Breast epithelium (tissue), 4 donors: ENCODE data around the gene CSNK1G3. TPM values are rescaled to one million over a fixed set of nuclear protein-coding genes. Genes with fewer than 3 reads are reported as not detected.

Experiments used
- DNase-seq, 2 donors: peaks; one replicate each; pipeline ENCODE4 v3.0.0-alpha.2; 2019; ENCODE audit warnings: low spot score in 2 of 2
- H3K27ac ChIP-seq, 2 donors: fragments of 200-600 bp; sonication (generic) in 1 of 2; one replicate each; pipeline ENCODE4 v1.5.1; 2016 to 2019; ENCODE audit warnings: mild to moderate bottlenecking in 1 of 2
- H3K27me3 ChIP-seq, 2 donors: fragments of 200-600 bp; sonication (generic) in 1 of 2; one replicate each; pipeline versions ENCODE4 v1.5.1 to v1.6.0; 2017 to 2019; ENCODE audit warnings: control low read depth in 1 of 2, mild to moderate bottlenecking in 1 of 2
- H3K36me3 ChIP-seq: fragments of 200-600 bp; one replicate; pipeline ENCODE4 v1.5.1; 2019
- H3K4me1 ChIP-seq, 2 donors: fragments of 200-600 bp; sonication (generic); one replicate each; pipeline ENCODE4 v1.5.1; 2016 to 2019; ENCODE audit warnings: control low read depth in 1 of 2
- H3K4me3 ChIP-seq, 3 donors: fragments of 200-600 bp; sonication (generic); 1 replicate in 2 of 3; 2 replicates in 1 of 3; pipeline ENCODE4 v1.5.1; 2016 to 2019; ENCODE audit warnings: mild to moderate bottlenecking in 3 of 3, moderate library complexity in 2 of 3
- H3K9me3 ChIP-seq, 2 donors: fragments of 200-600 bp; sonication (generic) in 1 of 2; one replicate each; pipeline ENCODE4 v1.5.1; 2016 to 2019; ENCODE audit warnings: control low read depth in 1 of 2
- CTCF ChIP-seq, 3 donors: fragments of 450-650 bp; IDR thresholded peaks; one replicate each; pipeline ENCODE4 v1.5.1; 2016 to 2017; ENCODE audit warnings: antibody characterized with exemption in 3 of 3, mild to moderate bottlenecking in 3 of 3, moderate library complexity in 3 of 3
- POLR2A ChIP-seq: fragments of 450-650 bp; IDR thresholded peaks from one replicate; pipeline ENCODE4 v1.6.1; 2016; ENCODE audit warnings: antibody characterized with exemption, mild to moderate bottlenecking, moderate library complexity
- POLR2AphosphoS5 ChIP-seq, 3 donors: sonication (generic); formaldehyde crosslinking; IDR thresholded peaks; one replicate each; pipeline ENCODE4 v1.6.1; 2017; ENCODE audit warnings: antibody characterized with exemption in 3 of 3
- intact Hi-C: fragments of 100-400 bp; cut with DNase I; formaldehyde crosslinking; loops from one replicate; pipeline ENCODE4 v1.15.1; 2023; ENCODE audit warnings: low total_unique reads
- total RNA-seq, 3 donors: library from RNA; depleted of rRNA; stranded (reverse); fragments of >200 nt; gene quantifications; one replicate each; pipeline ENCODE4 v1.1.0, GENCODE V29; 2016

The CSNK1G3 gene
- total RNA-seq, 3 donors from 2014 or later, result 37.8 to 77.3 (median 55.7) TPM

DNA sequence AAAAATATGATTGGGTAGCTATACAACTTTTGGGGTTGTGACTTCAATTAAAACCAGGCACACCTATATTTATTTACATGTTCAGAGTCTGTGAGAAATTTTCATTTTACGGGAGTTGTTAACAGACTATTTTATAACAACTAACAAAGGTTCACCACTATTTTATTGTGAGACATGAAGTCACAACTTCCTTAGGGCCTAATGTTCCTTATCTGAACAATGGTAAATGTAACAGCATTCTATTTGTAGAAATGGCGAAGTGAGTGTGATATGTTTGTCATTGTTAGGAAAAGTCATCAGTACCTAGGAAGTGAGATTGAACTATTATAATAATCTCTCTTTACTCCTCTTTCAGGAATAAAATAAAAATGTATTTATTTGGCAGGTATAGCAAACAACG, 67.4 kb downstream of the CSNK1G3 start:
- H3K4me3 ChIP-seq, result no peak overlapping the region
- no peaks in the 10 kb centered on the region for H3K36me3 ChIP-seq
- no peaks in the 10 kb centered on the region for H3K4me1 ChIP-seq
- H3K27me3 ChIP-seq, result no peaks in the 10 kb centered on the region
- no peak for DNase-seq
- intact Hi-C loops, result no loop called here
- peak overlapping the region in 1 of 2 donors; percentile 10 for H3K27ac ChIP-seq
- TF ChIP-seq POLR2AphosphoS5 (IDR thresholded peaks at IDR 0.05), result no peak
- no peak for TF ChIP-seq POLR2A
- TF ChIP-seq CTCF (IDR thresholded peaks at IDR 0.05), result no peak
- no peaks in the 10 kb centered on the region for H3K9me3 ChIP-seq

DNA sequence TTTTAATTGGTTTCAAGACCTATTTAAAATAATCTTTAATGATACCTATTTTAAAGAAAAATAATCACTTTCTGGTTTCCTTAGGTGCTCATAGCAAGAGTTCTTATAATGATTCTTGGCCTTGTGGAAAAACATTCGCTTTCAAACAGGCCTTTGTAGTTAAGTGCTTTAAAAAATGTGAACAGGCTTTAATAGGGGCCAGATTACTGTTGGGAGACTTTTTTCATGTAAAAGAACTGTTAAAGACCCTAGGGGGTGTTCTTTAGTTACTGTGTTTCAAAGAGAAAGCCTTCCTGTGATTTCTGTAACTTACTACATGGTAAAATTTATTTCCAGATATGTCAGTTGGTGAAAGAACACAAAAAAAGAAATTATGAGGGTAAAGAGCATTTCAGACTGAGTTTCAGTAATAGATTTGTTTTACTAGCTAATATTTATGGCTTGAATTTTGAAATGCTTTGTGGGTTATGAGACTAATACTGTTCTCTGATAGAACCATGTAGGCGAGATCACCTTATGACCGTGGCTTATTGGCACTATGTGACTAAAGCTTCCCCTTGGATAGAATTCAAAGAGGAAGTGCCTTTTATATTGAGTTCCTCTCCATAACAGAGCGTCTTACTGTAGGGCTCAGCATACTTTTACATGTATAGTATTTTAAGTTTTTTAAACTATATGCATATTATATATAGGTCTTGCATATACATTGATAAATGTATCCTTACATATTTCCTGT, 70.7 kb downstream of the CSNK1G3 start:
- no peaks in the 10 kb centered on the region for H3K4me1 ChIP-seq
- TF ChIP-seq POLR2A (no peak), CTCF (IDR thresholded peaks at IDR 0.05) (no peak), POLR2AphosphoS5 (IDR thresholded peaks at IDR 0.05) (no peak)
- intact Hi-C loops, result no loop called here
- no peak overlapping the region for H3K27ac ChIP-seq
- DNase-seq, result no peak
- no peaks in the 10 kb centered on the region for H3K36me3 ChIP-seq
- H3K27me3 ChIP-seq, result no peaks in the 10 kb centered on the region
- no peak overlapping the region for H3K4me3 ChIP-seq
- no peaks in the 10 kb centered on the region for H3K9me3 ChIP-seq

GRCh38 chr5:123585871-123586270, 73.9 kb downstream of the CSNK1G3 start:
- DNase-seq, result no peak
- Histone ChIP-seq H3K4me1 (no peaks in the 10 kb centered on the region), H3K9me3 (no peaks in the 10 kb centered on the region), H3K4me3 (no peak overlapping the region), H3K27me3 (no peaks in the 10 kb centered on the region), H3K36me3 (no peaks in the 10 kb centered on the region), H3K27ac (no peak overlapping the region)
- TF ChIP-seq CTCF (IDR thresholded peaks at IDR 0.05), result no peak
- TF ChIP-seq POLR2AphosphoS5 (IDR thresholded peaks at IDR 0.05), result no peak
- no peak for TF ChIP-seq POLR2A
- intact Hi-C loops, result no loop called here

GRCh38 chr5:123594434-123594833, 82.5 kb downstream of the CSNK1G3 start:
- Histone ChIP-seq H3K36me3 (no peaks in the 10 kb centered on the region), H3K27me3 (no peaks in the 10 kb centered on the region), H3K4me1 (no peaks in the 10 kb centered on the region), H3K4me3 (no peak overlapping the region), H3K27ac (no peak overlapping the region), H3K9me3 (no peaks in the 10 kb centered on the region)
- TF ChIP-seq POLR2AphosphoS5 (IDR thresholded peaks at IDR 0.05), result no peak
- TF ChIP-seq CTCF (IDR thresholded peaks at IDR 0.05), result no peak
- TF ChIP-seq POLR2A, result no peak
- DNase-seq, result no peak
- intact Hi-C loops, result no loop called here

DNA sequence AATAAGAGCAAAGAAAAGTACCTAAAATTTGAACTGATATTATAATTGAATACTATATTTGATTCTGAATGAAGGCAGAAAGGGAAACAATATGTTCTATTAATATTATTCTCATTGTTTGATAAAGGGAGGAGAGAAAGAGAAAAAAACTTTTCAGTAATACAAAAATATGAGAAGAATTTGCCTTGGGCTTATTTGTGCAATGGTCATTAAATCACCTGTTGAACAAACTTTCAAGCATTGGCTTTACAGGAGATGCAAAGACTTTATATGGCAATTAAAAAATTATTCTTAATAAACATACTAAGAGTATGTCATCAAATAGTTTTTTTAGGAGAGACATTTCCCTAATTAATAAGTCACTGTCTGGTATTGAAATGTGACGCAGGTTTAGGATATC, 85.0 kb downstream of the CSNK1G3 start:
- no peak overlapping the region for H3K4me3 ChIP-seq
- intact Hi-C loops, result no loop called here
- DNase-seq, result no peak
- TF ChIP-seq POLR2AphosphoS5 (IDR thresholded peaks at IDR 0.05) (no peak), CTCF (IDR thresholded peaks at IDR 0.05) (no peak)
- no peaks in the 10 kb centered on the region for H3K36me3 ChIP-seq
- H3K9me3 ChIP-seq, result no peaks in the 10 kb centered on the region
- H3K27ac ChIP-seq, result no peak overlapping the region
- no peaks in the 10 kb centered on the region for H3K4me1 ChIP-seq
- H3K27me3 ChIP-seq, result no peaks in the 10 kb centered on the region
